PC-3 (cell line): ENCODE data around the gene IL10.

ENCODE experiments used
- CTCF ChIP-seq: fragments of 300-600 bp; sonication (generic); conservative IDR thresholded peaks from 2 replicates; pipeline ENCODE4 v1.5.1; 2017; ENCODE audit warnings: antibody characterized with exemption, low read depth, mild to moderate bottlenecking, low read length
- EZH2 ChIP-seq: fragments of 300-600 bp; sonication (generic); IDR thresholded peaks from one replicate; pipeline ENCODE4 v1.6.1; 2017; ENCODE audit warnings: antibody characterized with exemption, mild to moderate bottlenecking, low read length; ENCODE audit not compliant: unreplicated experiment
- EZH2phosphoT487 ChIP-seq: fragments of 300-600 bp; sonication (generic); IDR thresholded peaks from 2 replicates; pipeline ENCODE4 v1.6.1; 2018; ENCODE audit warnings: mild to moderate bottlenecking, antibody characterized with exemption, low read length, borderline replicate concordance

DNA sequence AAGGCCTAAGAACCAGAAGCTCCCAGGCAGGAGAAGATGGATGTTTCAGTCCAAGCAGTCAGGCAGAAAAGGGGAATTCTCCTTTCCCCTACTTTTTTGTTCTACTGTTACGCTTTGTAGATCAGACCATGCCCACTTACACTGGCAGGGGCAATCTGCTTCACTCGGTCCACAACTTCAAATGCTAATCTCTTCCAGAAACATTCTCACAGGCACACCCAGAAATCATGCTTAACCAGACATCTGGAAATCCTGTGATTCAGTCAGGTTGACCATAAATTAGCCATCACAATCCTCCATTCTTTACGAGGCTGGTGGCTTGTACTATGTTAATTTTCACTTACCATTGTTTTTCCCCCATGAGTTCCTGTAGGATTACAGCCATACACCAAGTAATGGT is 23.8 kb upstream of the IL10 start:
- TF ChIP-seq CTCF (no peak), EZH2 (no peak), EZH2phosphoT487 (no peak)
